PFSK-1 (cell line): ENCODE data around the gene MYO16.

Experiments
- FOXP2 ChIP-seq: optimal IDR thresholded peaks from 2 replicates; pipeline ENCODE3; 2011; ENCODE audit warnings: borderline replicate concordance, control low read depth, inconsistent platforms; ENCODE audit not compliant: insufficient read depth; ENCODE audit errors: extremely low read length, extremely low read depth
- POLR2AphosphoS5 ChIP-seq: IDR thresholded peaks from 2 replicates; pipeline ENCODE4 v1.6.1; 2012; ENCODE audit warnings: low read depth, mild to moderate bottlenecking, control low read depth, low read length, moderate library complexity
- SIN3A ChIP-seq: IDR thresholded peaks from 2 replicates; pipeline ENCODE4 v1.6.1; 2012; ENCODE audit warnings: mild to moderate bottlenecking, low read length, moderate library complexity, borderline replicate concordance; ENCODE audit not compliant: insufficient read depth
- TAF1 ChIP-seq: IDR thresholded peaks from 2 replicates; pipeline ENCODE4 v1.6.1; 2012; ENCODE audit warnings: low read length, control low read depth, borderline replicate concordance; ENCODE audit not compliant: insufficient read depth
- TF ChIP-seq, protein P1 (sequence below), 2 experiments: IDR thresholded peaks; 2 replicates each; pipeline versions ENCODE4 v1.6.1 to v1.8.0; 2011 to 2012; ENCODE audit warnings: low read depth in 2 of 2, low read length in 2 of 2, control low read depth in 1 of 2, inconsistent platforms in 1 of 2, mild to moderate bottlenecking in 1 of 2, moderate library complexity in 1 of 2; ENCODE audit not compliant: insufficient read depth in 1 of 2

DNA sequence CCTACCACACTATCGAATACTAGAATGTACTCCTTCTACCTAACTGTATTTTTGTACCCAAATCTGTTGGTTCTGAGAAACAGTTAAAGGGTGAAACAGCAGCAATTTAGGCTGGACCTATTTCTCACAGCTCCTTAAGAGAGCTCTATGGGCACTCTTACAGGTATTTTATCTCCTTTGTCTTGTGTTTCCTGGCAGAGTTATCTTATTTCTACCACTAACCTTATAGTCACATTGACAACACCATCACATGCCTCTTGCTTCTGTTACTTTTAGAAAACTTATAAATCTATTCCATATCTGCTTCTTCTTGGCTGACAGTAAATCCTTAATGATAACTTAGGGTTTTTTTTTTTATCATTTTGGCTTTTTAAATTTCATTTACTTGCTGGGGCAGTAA is 130.7 kb downstream of the MYO16 start:
- TF ChIP-seq TAF1, result no peak
- TF ChIP-seq POLR2AphosphoS5, result no peak
- no peak for TF ChIP-seq SIN3A
- TF ChIP-seq, protein P1, sequence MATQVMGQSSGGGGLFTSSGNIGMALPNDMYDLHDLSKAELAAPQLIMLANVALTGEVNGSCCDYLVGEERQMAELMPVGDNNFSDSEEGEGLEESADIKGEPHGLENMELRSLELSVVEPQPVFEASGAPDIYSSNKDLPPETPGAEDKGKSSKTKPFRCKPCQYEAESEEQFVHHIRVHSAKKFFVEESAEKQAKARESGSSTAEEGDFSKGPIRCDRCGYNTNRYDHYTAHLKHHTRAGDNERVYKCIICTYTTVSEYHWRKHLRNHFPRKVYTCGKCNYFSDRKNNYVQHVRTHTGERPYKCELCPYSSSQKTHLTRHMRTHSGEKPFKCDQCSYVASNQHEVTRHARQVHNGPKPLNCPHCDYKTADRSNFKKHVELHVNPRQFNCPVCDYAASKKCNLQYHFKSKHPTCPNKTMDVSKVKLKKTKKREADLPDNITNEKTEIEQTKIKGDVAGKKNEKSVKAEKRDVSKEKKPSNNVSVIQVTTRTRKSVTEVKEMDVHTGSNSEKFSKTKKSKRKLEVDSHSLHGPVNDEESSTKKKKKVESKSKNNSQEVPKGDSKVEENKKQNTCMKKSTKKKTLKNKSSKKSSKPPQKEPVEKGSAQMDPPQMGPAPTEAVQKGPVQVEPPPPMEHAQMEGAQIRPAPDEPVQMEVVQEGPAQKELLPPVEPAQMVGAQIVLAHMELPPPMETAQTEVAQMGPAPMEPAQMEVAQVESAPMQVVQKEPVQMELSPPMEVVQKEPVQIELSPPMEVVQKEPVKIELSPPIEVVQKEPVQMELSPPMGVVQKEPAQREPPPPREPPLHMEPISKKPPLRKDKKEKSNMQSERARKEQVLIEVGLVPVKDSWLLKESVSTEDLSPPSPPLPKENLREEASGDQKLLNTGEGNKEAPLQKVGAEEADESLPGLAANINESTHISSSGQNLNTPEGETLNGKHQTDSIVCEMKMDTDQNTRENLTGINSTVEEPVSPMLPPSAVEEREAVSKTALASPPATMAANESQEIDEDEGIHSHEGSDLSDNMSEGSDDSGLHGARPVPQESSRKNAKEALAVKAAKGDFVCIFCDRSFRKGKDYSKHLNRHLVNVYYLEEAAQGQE (IDR thresholded peaks at IDR 0.05; ENCODE audit: insufficient read depth in 1 of 2, low read depth in 2 of 2, low read length in 2 of 2), result no peak
- TF ChIP-seq FOXP2, result no peak
